AG04450 (cell line): ENCODE data around the gene RBM18. TPM values are rescaled to one million over a fixed set of nuclear protein-coding genes. Genes with fewer than 3 reads are reported as not detected.

Experiments used
- CTCF ChIA-PET: fragments of 300-600, 350-600 bp; formaldehyde crosslinking; extraction: SDS; loops from one replicate; lab custom pipeline; 2022; ENCODE audit warnings: antibody characterized with exemption, inconsistent platforms; lab: Charles Lee
- POLR2A ChIA-PET: fragments of 350-600 bp; formaldehyde crosslinking; extraction: SDS; loops from one replicate; lab custom pipeline; 2021; ENCODE audit warnings: antibody characterized with exemption, inconsistent platforms; lab: Yijun Ruan, JAX
- DNase-seq: peaks from one replicate; pipeline ENCODE4 v3.0.0-alpha.2; 2011; ENCODE audit warnings: low read depth, low spot score
- H3K27ac ChIP-seq: one replicate; pipeline ENCODE4 v1.5.1; 2012; ENCODE audit warnings: low read depth, low read length, control low read depth
- H3K27me3 ChIP-seq: one replicate; pipeline ENCODE4 v1.6.0; 2012; ENCODE audit warnings: low read length; ENCODE audit not compliant: control insufficient read depth, insufficient read depth
- H3K4me3 ChIP-seq: 2 replicates; pipeline ENCODE4 v1.5.1; 2011; ENCODE audit warnings: mild to moderate bottlenecking, low read depth, low read length, control low read depth
- H3K9me3 ChIP-seq: 2 replicates; pipeline ENCODE4 v1.5.1; 2012; ENCODE audit warnings: low read length; ENCODE audit not compliant: control insufficient read depth, insufficient read depth
- polyA plus RNA-seq: library from polyadenylated mRNA; depleted of rRNA; stranded (reverse); fragments of >200 nt; gene quantifications from 2 replicates; pipeline ENCODE4 v1.2.3, GENCODE V29; 2011
- TF ChIP-seq, protein P1 (sequence below): IDR thresholded peaks from 2 replicates; pipeline ENCODE4 v1.5.1; 2011; ENCODE audit warnings: low read depth, low read length, control low read depth, inconsistent platforms

Gene RBM18
- polyA plus RNA-seq, 1 experiment = 38.6 TPM

DNA sequence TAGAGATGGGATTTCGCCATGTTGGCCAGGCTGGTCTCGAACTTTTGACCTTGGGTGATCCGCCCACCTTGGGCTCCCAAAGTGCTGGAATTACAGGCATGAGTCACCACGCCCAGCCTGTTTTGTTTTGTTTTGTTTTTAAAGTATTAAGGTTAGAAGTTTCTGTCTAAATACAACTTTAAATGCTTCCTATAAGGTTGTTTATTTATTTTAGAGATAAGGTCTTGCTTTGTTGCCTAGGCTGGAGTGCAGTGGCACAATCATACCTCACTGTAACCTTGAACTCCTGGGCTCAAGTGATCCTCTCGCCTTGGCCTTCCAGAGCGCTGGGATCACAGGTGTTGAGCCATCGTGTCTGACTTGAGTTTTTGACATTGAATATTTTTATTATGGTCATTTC, 11.5 kb upstream of the RBM18 start:
- no peak for DNase-seq
- ChIA-PET POLR2A (no interaction called here), CTCF (no interaction called here)
- H3K4me3 ChIP-seq = no peak overlapping the region
- H3K27me3 ChIP-seq = no peaks in the 10 kb centered on the region
- TF ChIP-seq, protein P1, sequence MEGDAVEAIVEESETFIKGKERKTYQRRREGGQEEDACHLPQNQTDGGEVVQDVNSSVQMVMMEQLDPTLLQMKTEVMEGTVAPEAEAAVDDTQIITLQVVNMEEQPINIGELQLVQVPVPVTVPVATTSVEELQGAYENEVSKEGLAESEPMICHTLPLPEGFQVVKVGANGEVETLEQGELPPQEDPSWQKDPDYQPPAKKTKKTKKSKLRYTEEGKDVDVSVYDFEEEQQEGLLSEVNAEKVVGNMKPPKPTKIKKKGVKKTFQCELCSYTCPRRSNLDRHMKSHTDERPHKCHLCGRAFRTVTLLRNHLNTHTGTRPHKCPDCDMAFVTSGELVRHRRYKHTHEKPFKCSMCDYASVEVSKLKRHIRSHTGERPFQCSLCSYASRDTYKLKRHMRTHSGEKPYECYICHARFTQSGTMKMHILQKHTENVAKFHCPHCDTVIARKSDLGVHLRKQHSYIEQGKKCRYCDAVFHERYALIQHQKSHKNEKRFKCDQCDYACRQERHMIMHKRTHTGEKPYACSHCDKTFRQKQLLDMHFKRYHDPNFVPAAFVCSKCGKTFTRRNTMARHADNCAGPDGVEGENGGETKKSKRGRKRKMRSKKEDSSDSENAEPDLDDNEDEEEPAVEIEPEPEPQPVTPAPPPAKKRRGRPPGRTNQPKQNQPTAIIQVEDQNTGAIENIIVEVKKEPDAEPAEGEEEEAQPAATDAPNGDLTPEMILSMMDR = no peak
- H3K27ac ChIP-seq = no peak overlapping the region
- H3K9me3 ChIP-seq = peaks cover 8% of the 10 kb centered on the region

DNA sequence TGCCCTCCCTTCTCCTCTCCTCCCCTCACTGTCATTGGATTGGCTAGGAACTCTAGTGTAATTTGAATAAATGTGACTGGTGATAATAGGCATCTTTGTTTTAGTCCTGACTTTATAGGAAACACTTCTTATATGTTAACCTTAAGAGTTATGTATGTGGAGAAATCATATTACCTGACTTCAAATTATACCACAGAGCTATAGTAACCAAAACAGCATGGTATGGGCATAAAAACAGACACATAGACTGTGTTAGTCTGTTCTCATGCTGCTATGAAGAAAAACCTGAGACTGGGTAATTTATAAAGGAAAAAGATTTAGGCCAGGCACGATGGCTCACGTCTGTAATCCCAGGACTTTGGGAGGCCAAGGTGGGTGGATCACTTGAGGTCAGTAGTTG, 9.4 kb upstream of the RBM18 start:
- POLR2A ChIA-PET = no interaction called here

DNA sequence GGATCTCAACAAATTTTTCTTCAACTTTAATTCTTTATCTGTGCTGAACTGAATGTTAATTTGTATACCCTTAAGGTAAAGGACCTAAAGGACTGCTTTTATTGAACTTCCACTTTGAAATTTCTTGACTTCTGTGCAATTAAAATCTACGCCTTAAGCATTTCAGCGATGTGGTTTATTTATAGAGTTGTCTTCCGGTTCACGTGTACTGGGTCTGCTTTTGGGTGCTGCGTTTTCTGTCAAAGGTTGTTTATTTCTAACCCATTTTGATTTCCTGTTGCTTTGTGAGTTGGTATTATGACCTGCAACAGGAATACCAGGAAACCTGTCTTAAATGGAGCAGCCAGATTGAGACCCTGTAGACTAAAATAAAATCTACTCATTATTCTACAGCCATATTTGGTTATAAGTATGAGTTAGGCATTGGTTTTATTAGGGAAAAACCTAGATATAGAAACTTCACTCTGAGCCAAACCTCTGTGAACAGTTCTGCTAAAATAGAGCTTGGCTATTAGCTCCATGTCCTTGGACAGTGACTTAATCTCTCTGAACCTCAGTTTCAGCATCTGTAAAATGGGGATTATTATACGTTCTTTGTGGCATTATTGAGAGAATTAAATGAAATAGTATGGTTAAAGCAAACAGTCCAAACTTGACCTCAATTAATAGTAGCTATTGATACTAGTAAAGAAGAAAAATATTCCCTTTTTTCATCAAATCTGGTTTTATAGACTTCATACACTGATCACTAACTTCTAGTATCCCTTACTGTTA, 3.6 kb upstream of the RBM18 start:
- ChIA-PET POLR2A (no interaction called here), CTCF (interaction anchor here (1.0 kb wide), 1 partner anchor 145 kb away, joined by 3 read pairs; no protein-coding TSS in a partner anchor)
- TF ChIP-seq, protein P1 = no peak
- DNase-seq = no peak
- Histone ChIP-seq H3K27ac (no peak overlapping the region), H3K4me3 (no peak overlapping the region), H3K9me3 (no peaks in the 10 kb centered on the region; the same call in 1 of the 2 replicates), H3K27me3 (no peaks in the 10 kb centered on the region)

More for the DNA sequence above, 9.4 kb upstream of the RBM18 start:
- Histone ChIP-seq H3K27ac (no peak overlapping the region), H3K9me3 (peaks cover 8% of the 10 kb centered on the region), H3K27me3 (no peaks in the 10 kb centered on the region), H3K4me3 (no peak overlapping the region)
- TF ChIP-seq, protein P1 = no peak
- CTCF ChIA-PET = no interaction called here
- no peak for DNase-seq

DNA sequence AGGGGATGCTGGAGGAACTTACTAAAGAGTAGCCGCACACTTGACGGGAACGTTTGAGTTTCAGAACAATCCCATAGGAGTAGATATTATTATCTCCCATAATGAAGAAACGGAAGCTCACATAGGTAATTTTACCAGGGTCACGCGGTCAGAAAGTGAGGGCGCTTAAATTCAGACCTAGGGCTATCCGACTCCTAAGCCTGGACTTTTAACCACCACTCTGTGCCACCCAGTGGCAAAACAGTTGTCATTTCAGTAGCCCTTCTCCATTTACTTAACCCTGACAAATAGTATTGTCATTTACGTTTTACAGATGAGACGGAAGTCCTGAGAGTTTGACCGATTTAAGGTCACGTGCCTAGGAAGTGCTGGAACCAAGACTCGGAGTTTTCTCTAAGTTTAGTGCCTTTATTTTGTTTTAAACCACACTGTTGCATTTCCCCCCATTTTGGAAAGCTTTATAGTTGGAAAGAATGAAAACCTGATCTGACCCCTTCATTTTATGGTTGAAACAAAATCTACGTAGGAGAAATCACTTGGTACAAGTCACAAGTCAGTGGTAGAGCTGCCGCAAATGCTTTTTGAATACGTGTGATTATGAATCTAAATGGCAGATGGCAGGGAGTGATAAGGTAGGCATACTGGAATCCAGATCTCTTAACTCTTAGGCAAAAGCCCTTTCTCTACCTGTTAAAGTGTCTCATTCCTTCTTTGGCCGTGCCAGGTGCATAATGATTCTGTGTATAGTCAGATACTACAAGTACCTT, 692 bp upstream of the RBM18 start:
- POLR2A ChIA-PET = interaction anchor here (0.9 to 1.5 kb wide), 3 partner anchors 38 to 118 kb away, joined by 3 to 14 read pairs (median 4); no protein-coding TSS in a partner anchor
- CTCF ChIA-PET = interaction anchor here (0.6 to 3.3 kb wide), 7 partner anchors 35 to 166 kb away, joined by 3 to 11 read pairs (median 4); no protein-coding TSS in a partner anchor
- TF ChIP-seq, protein P1 = no peak
- H3K9me3 ChIP-seq = no peaks in the 10 kb centered on the region; the same call in 1 of the 2 replicates
- peak overlapping the region; percentile 86 for H3K27ac ChIP-seq
- H3K4me3 ChIP-seq = peak overlapping the region; percentile 97
- DNase-seq = no peak
- no peaks in the 10 kb centered on the region for H3K27me3 ChIP-seq
